ENCODE measurements around the gene INF2. TPM values are rescaled to one million over a fixed set of nuclear protein-coding genes. Genes with fewer than 3 reads are reported as not detected.

INF2 gene
- total and polyA plus RNA-seq, 2 donors (not counting 3 experiments of a cell fraction or from before 2014, with no cell fraction given) = 55.3 to 124 TPM

GRCh38 chr14:104710071-104710735 is 20.8 kb downstream of the INF2 start:
- ChIA-PET POLR2A (no interaction called here), CTCF (interaction anchor here (1.3 to 1.8 kb wide), 2 partner anchors 58 to 59 kb away, joined by 3 to 13 read pairs; no protein-coding TSS in a partner anchor)
- H3K4me1 ChIP-seq (ENCODE audit: control insufficient read depth, extremely low read depth, insufficient read depth, low read length) = no peaks in the 10 kb centered on the region
- intact Hi-C loops (cut with micrococcal nuclease) = no loop called here
- no peaks in the 10 kb centered on the region for H4K20me1 ChIP-seq (replicated peaks; ENCODE audit: control insufficient read depth, extremely low read depth, insufficient read depth, low read length)
- H3K27ac ChIP-seq (ENCODE audit: insufficient read depth, low read depth, low read length) = no peak overlapping the region
- TF ChIP-seq POLR2A (IDR thresholded peaks at IDR 0.05; ENCODE audit: low read depth, low read length) = no peak
- no peak for TF ChIP-seq GATA2 (IDR thresholded peaks at IDR 0.05; ENCODE audit: insufficient read depth, insufficient read length, low read depth, low read length)
- TF ChIP-seq POLR2AphosphoS5 (IDR thresholded peaks at IDR 0.05; ENCODE audit: insufficient read depth, low read depth, low read length) = no peak
- TF ChIP-seq, protein P1, sequence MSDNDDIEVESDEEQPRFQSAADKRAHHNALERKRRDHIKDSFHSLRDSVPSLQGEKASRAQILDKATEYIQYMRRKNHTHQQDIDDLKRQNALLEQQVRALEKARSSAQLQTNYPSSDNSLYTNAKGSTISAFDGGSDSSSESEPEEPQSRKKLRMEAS (IDR thresholded peaks at IDR 0.05; ENCODE audit: insufficient read depth, insufficient read length) = no peak
- TF ChIP-seq MYC (IDR thresholded peaks at IDR 0.05; ENCODE audit: low read depth, low read length) = no peak
- TF ChIP-seq CTCF (IDR thresholded peaks at IDR 0.05; ENCODE audit: extremely low read depth in 1 of 2, insufficient read depth in 1 of 2, low read depth in 1 of 2, low read length in 2 of 2) = no peak
- no peak for TF ChIP-seq EZH2 (IDR thresholded peaks at IDR 0.05; ENCODE audit: borderline replicate concordance, low read depth, low read length, severe bottlenecking)
- TF ChIP-seq FOS (IDR thresholded peaks at IDR 0.05; ENCODE audit: borderline replicate concordance, insufficient read depth, low read length) = no peak
- TF ChIP-seq JUN (IDR thresholded peaks at IDR 0.05; ENCODE audit: borderline replicate concordance, insufficient read depth, insufficient read length, low read depth) = no peak
- H3K4me2 ChIP-seq (ENCODE audit: insufficient read depth, low read length) = no peak overlapping the region
- dilution Hi-C loops (cut with MboI; ENCODE audit: extremely low pct_ligation_motif_present, low sequenced_read_pairs) = no loop called here
- no peaks in the 10 kb centered on the region for H3K79me2 ChIP-seq (ENCODE audit: control insufficient read depth, insufficient read depth, low read length)
- H3K27me3 ChIP-seq (ENCODE audit: control insufficient read depth in 2 of 2, insufficient read depth in 2 of 2, low read length in 2 of 2) = no peaks in the 10 kb centered on the region
- H3K9ac ChIP-seq (replicated peaks; ENCODE audit: extremely low read depth, insufficient read depth, low read length) = no peak overlapping the region
- no peaks in the 10 kb centered on the region for H3K9me3 ChIP-seq (replicated peaks; ENCODE audit: control insufficient read depth, insufficient read depth, low read length)
- no TSS peak for BruUV-seq (replicated peaks)
- H3K9me1 ChIP-seq (replicated peaks; ENCODE audit: control insufficient read depth, extremely low read depth, insufficient read depth, low read length) = no peaks in the 10 kb centered on the region
- no peak for FAIRE-seq
- no peak overlapping the region for H2AFZ ChIP-seq (ENCODE audit: low read depth, low read length)
- peaks cover 13 to 41% of the 10 kb centered on the region in 2 experiments for H3K36me3 ChIP-seq (ENCODE audit: control insufficient read depth in 2 of 2, extremely low read depth in 1 of 2, insufficient read depth in 2 of 2, low read length in 2 of 2)
- no peak overlapping the region for H3K4me3 ChIP-seq (replicated peaks in 1 of 3; ENCODE audit: insufficient read depth in 1 of 3, low read depth in 1 of 3, low read length in 3 of 3)
- no peak for DNase-seq (ENCODE audit: low read depth, low spot score)

All from endothelial cell of umbilical vein (primary cell).